ENCODE data around the gene TMEM51. TPM values are rescaled to one million over a fixed set of nuclear protein-coding genes. Genes with fewer than 3 reads are reported as not detected.

TMEM51 gene
- 10 to 100 TPM in 2 of 4 donors, 1 to 10 TPM in 2; 6.4 to 12.2 (median 10.6) TPM for total RNA-seq

GRCh38 chr1:15153184-15153841 is at the start of gene TMEM51:
Gene TMEM51, plus strand, starts transcription at chr1:15153747. Its CDS starts 61,341 bp downstream, at chr1:15215088.
- Histone ChIP-seq H3K4me3 (peak within 1 kb of the TSS; percentile 81), H3K27me3 (no peaks in the 10 kb centered on the region), H3K4me1 (peaks cover 42% of the 10 kb centered on the region), H3K27ac (peak within 1 kb of the TSS; percentile 75), H3K9me3 (no peaks in the 10 kb centered on the region), H3K36me3 (no peaks in the 10 kb centered on the region)
- peak in 1 of 2 donors; percentile 74 for DNase-seq (ENCODE audit: low spot score in 2 of 2)
- TF ChIP-seq POLR2AphosphoS5 (IDR thresholded peaks at IDR 0.05) (no peak), POLR2A (IDR thresholded peaks at IDR 0.05) (peak in 1 of 2 donors; percentile 16)
- 2% methylated on average over 10 of the region's 56 CpGs for WGBS

GRCh38 chr1:15103906-15104305 is 49.6 kb upstream of the TMEM51 start:
- Histone ChIP-seq H3K27ac (no peak overlapping the region), H3K4me3 (no peak overlapping the region), H3K27me3 (peaks cover 7% of the 10 kb centered on the region), H3K36me3 (no peaks in the 10 kb centered on the region), H3K4me1 (no peaks in the 10 kb centered on the region), H3K9me3 (no peaks in the 10 kb centered on the region)
- DNase-seq (ENCODE audit: low spot score in 2 of 2): no peak
- whole genome bisulfite sequencing: 79% methylated on average over 3 of the region's 10 CpGs
- TF ChIP-seq POLR2A (IDR thresholded peaks at IDR 0.05) (no peak), EP300 (IDR thresholded peaks at IDR 0.05) (no peak), POLR2AphosphoS5 (IDR thresholded peaks at IDR 0.05) (no peak), CTCF (IDR thresholded peaks at IDR 0.05) (no peak)

GRCh38 chr1:15104768-15105167 is 48.8 kb upstream of the TMEM51 start:
- no peaks in the 10 kb centered on the region for H3K4me1 ChIP-seq
- H3K27ac ChIP-seq: no peak overlapping the region
- no peak overlapping the region for H3K4me3 ChIP-seq
- TF ChIP-seq CTCF (IDR thresholded peaks at IDR 0.05) (no peak), POLR2A (IDR thresholded peaks at IDR 0.05) (no peak), POLR2AphosphoS5 (IDR thresholded peaks at IDR 0.05) (no peak), EP300 (IDR thresholded peaks at IDR 0.05) (no peak)
- no peaks in the 10 kb centered on the region for H3K9me3 ChIP-seq
- H3K36me3 ChIP-seq: no peaks in the 10 kb centered on the region
- no peak for DNase-seq (ENCODE audit: low spot score in 2 of 2)
- peaks cover 7% of the 10 kb centered on the region for H3K27me3 ChIP-seq

GRCh38 chr1:15106608-15107007 is 46.9 kb upstream of the TMEM51 start:
- TF ChIP-seq CTCF (IDR thresholded peaks at IDR 0.05): no peak
- no peak for TF ChIP-seq POLR2A (IDR thresholded peaks at IDR 0.05)
- no peak for TF ChIP-seq POLR2AphosphoS5 (IDR thresholded peaks at IDR 0.05)
- no peak for TF ChIP-seq EP300 (IDR thresholded peaks at IDR 0.05)
- Histone ChIP-seq H3K27me3 (peaks cover 2% of the 10 kb centered on the region), H3K4me1 (no peaks in the 10 kb centered on the region), H3K27ac (no peak overlapping the region), H3K9me3 (no peaks in the 10 kb centered on the region), H3K4me3 (no peak overlapping the region), H3K36me3 (no peaks in the 10 kb centered on the region)
- WGBS: 53% methylated on average over 7 of the region's 7 CpGs
- no peak for DNase-seq (ENCODE audit: low spot score in 2 of 2)

- Histone ChIP-seq H3K9me3 (no peaks in the 10 kb centered on the region), H3K27ac (no peak overlapping the region), H3K27me3 (no peaks in the 10 kb centered on the region), H3K4me3 (no peak overlapping the region), H3K36me3 (no peaks in the 10 kb centered on the region), H3K4me1 (no peaks in the 10 kb centered on the region)
- WGBS: 90% methylated on average over 1 of the region's 1 CpG
- DNase-seq (ENCODE audit: low spot score in 2 of 2): no peak
- TF ChIP-seq POLR2A (IDR thresholded peaks at IDR 0.05) (no peak), EP300 (IDR thresholded peaks at IDR 0.05) (no peak), CTCF (IDR thresholded peaks at IDR 0.05) (no peak), POLR2AphosphoS5 (IDR thresholded peaks at IDR 0.05) (no peak)
These were observed 46.4 kb upstream of the TMEM51 start for GRCh38 chr1:15107058-15107687.
